IPS-20b (cell line): ENCODE results near the gene SLC25A19.

ENCODE experiments used
- H3K27ac ChIP-seq: one replicate; pipeline ENCODE4 v1.5.1; 2013; ENCODE audit warnings: low read length
- H3K27me3 ChIP-seq: 2 replicates; pipeline ENCODE4 v1.6.1; 2013; ENCODE audit warnings: mild to moderate bottlenecking, low read length, inconsistent platforms; ENCODE audit not compliant: insufficient read depth
- H3K36me3 ChIP-seq: 2 replicates; pipeline ENCODE4 v1.6.1; 2013; ENCODE audit warnings: low read depth, mild to moderate bottlenecking, inconsistent platforms, low read length, moderate library complexity; ENCODE audit not compliant: insufficient read depth
- H3K4me1 ChIP-seq: 2 replicates; pipeline ENCODE4 v1.6.1; 2013; ENCODE audit warnings: mild to moderate bottlenecking, control low read depth, inconsistent platforms, low read length, moderate library complexity; ENCODE audit not compliant: insufficient read depth
- H3K4me3 ChIP-seq: 2 replicates; pipeline ENCODE4 v1.5.1; 2013; ENCODE audit warnings: mild to moderate bottlenecking, low read length, inconsistent platforms
- H3K9ac ChIP-seq: 2 replicates; pipeline ENCODE4 v1.6.1; 2013; ENCODE audit warnings: low read depth, mild to moderate bottlenecking, inconsistent platforms, low read length, moderate library complexity
- H3K9me3 ChIP-seq: 2 replicates; pipeline ENCODE4 v1.6.1; 2013; ENCODE audit warnings: mild to moderate bottlenecking, low read depth, low read length, inconsistent platforms; ENCODE audit not compliant: insufficient read depth

SLC25A19 gene

GRCh38 chr17:75289115-75289831 is at the start of gene SLC25A19:
SLC25A19 (minus strand) TSS chr17:75289433; CDS start chr17:75286764, 2,669 bp downstream.
- Histone ChIP-seq H3K4me3 (peak within 1 kb of the TSS; percentile 94), H3K9ac (peak within 1 kb of the TSS; percentile 82), H3K27me3 (no peaks in the 10 kb centered on the region; the same call in 1 of the 2 replicates), H3K36me3 (peaks cover 18% of the 10 kb centered on the region), H3K27ac (no peak within 1 kb of the TSS), H3K9me3 (no peaks in the 10 kb centered on the region), H3K4me1 (peaks cover 2% of the 10 kb centered on the region; the same call in 1 of the 2 replicates)

GRCh38 chr17:75338335-75338734 is 49.1 kb upstream of the SLC25A19 start:
- Histone ChIP-seq H3K4me3 (no peak overlapping the region), H3K27ac (no peak overlapping the region), H3K9me3 (no peaks in the 10 kb centered on the region), H3K9ac (no peak overlapping the region), H3K27me3 (no peaks in the 10 kb centered on the region), H3K36me3 (no peaks in the 10 kb centered on the region), H3K4me1 (peaks cover 22% of the 10 kb centered on the region)

GRCh38 chr17:75335315-75335714 is 46.1 kb upstream of the SLC25A19 start:
- H3K4me1 ChIP-seq: peaks cover 4% of the 10 kb centered on the region
- H3K9me3 ChIP-seq: no peaks in the 10 kb centered on the region
- H3K36me3 ChIP-seq: peaks cover 12% of the 10 kb centered on the region
- H3K27me3 ChIP-seq: no peaks in the 10 kb centered on the region
- H3K4me3 ChIP-seq: no peak overlapping the region
- H3K9ac ChIP-seq: no peak overlapping the region
- H3K27ac ChIP-seq: no peak overlapping the region

- Histone ChIP-seq H3K27me3 (no peaks in the 10 kb centered on the region), H3K4me1 (peaks cover 4% of the 10 kb centered on the region), H3K4me3 (no peak overlapping the region), H3K27ac (no peak overlapping the region), H3K9me3 (no peaks in the 10 kb centered on the region), H3K36me3 (peaks cover 12% of the 10 kb centered on the region), H3K9ac (no peak overlapping the region)
These were observed 45.5 kb upstream of the SLC25A19 start for GRCh38 chr17:75334723-75335122.

- 0 out of 2 replicates have a peak overlapping the region, but pooled peaks have one; percentile 2 for H3K9ac ChIP-seq
- H3K27ac ChIP-seq: no peak overlapping the region
- H3K36me3 ChIP-seq: peaks cover 12% of the 10 kb centered on the region
These were observed 42.4 kb upstream of the SLC25A19 start for GRCh38 chr17:75331671-75332070.

GRCh38 chr17:75327757-75328156 is 38.5 kb upstream of the SLC25A19 start:
- H3K27ac ChIP-seq: no peak overlapping the region

More at GRCh38 chr17:75331671-75332070, 42.4 kb upstream of the SLC25A19 start:
- no peaks in the 10 kb centered on the region for H3K27me3 ChIP-seq
- no peaks in the 10 kb centered on the region for H3K9me3 ChIP-seq
- H3K4me1 ChIP-seq: peaks cover 5% of the 10 kb centered on the region
- no peak overlapping the region for H3K4me3 ChIP-seq

GRCh38 chr17:75326226-75326848 is 37.1 kb upstream of the SLC25A19 start:
- no peak overlapping the region for H3K27ac ChIP-seq
- peaks cover 22% of the 10 kb centered on the region for H3K36me3 ChIP-seq
- no peak overlapping the region for H3K9ac ChIP-seq
- H3K9me3 ChIP-seq: no peaks in the 10 kb centered on the region
- H3K4me3 ChIP-seq: no peak overlapping the region
- no peaks in the 10 kb centered on the region for H3K27me3 ChIP-seq
- H3K4me1 ChIP-seq: peaks cover 8% of the 10 kb centered on the region

More at GRCh38 chr17:75327757-75328156, 38.5 kb upstream of the SLC25A19 start:
- H3K4me3 ChIP-seq: no peak overlapping the region
- H3K27me3 ChIP-seq: no peaks in the 10 kb centered on the region
- peaks cover 8% of the 10 kb centered on the region for H3K4me1 ChIP-seq
- peaks cover 22% of the 10 kb centered on the region for H3K36me3 ChIP-seq
- H3K9me3 ChIP-seq: no peaks in the 10 kb centered on the region
- no peak overlapping the region for H3K9ac ChIP-seq

GRCh38 chr17:75325827-75326225 is 36.6 kb upstream of the SLC25A19 start:
- peaks cover 24% of the 10 kb centered on the region for H3K36me3 ChIP-seq
- H3K4me1 ChIP-seq: 0 out of 2 replicates have a peak, but pooled peaks cover 4% of the 10 kb centered on the region
- H3K27ac ChIP-seq: no peak overlapping the region
- no peaks in the 10 kb centered on the region for H3K9me3 ChIP-seq
- no peak overlapping the region for H3K4me3 ChIP-seq
- no peak overlapping the region for H3K9ac ChIP-seq
- H3K27me3 ChIP-seq: no peaks in the 10 kb centered on the region

- Histone ChIP-seq H3K27me3 (no peaks in the 10 kb centered on the region), H3K4me1 (0 out of 2 replicates have a peak, but pooled peaks cover 4% of the 10 kb centered on the region), H3K9ac (no peak overlapping the region), H3K27ac (no peak overlapping the region), H3K4me3 (no peak overlapping the region), H3K36me3 (peaks cover 29% of the 10 kb centered on the region), H3K9me3 (no peaks in the 10 kb centered on the region)
These were observed 36.1 kb upstream of the SLC25A19 start for GRCh38 chr17:75325348-75325747.

- H3K9ac ChIP-seq: no peak overlapping the region
- H3K4me3 ChIP-seq: no peak overlapping the region
- no peak overlapping the region for H3K27ac ChIP-seq
- peaks cover 44% of the 10 kb centered on the region for H3K36me3 ChIP-seq
- 0 out of 2 replicates have a peak, but pooled peaks cover 2% of the 10 kb centered on the region for H3K4me1 ChIP-seq
- H3K27me3 ChIP-seq: no peaks in the 10 kb centered on the region
- H3K9me3 ChIP-seq: no peaks in the 10 kb centered on the region
These were observed 32.3 kb upstream of the SLC25A19 start for GRCh38 chr17:75321506-75321905.

- Histone ChIP-seq H3K4me3 (no peak overlapping the region), H3K9ac (no peak overlapping the region), H3K27ac (no peak overlapping the region), H3K4me1 (no peaks in the 10 kb centered on the region), H3K9me3 (no peaks in the 10 kb centered on the region), H3K36me3 (peaks cover 37% of the 10 kb centered on the region), H3K27me3 (no peaks in the 10 kb centered on the region)
These were observed 30.9 kb upstream of the SLC25A19 start for GRCh38 chr17:75319904-75320691.
